GM19240 (cell line): ENCODE data around the gene CBLN3.
"Not testable (repeated sequence)": the region's sequence is repeated elsewhere in the genome, so short reads cannot be mapped to it uniquely, and the experiment has no call there.

Experiments
- DNase-seq: peaks from one replicate; pipeline ENCODE4 v3.0.0; 2011; ENCODE audit warnings: low spot score; ENCODE audit not compliant: insufficient read length

CBLN3 gene

DNA sequence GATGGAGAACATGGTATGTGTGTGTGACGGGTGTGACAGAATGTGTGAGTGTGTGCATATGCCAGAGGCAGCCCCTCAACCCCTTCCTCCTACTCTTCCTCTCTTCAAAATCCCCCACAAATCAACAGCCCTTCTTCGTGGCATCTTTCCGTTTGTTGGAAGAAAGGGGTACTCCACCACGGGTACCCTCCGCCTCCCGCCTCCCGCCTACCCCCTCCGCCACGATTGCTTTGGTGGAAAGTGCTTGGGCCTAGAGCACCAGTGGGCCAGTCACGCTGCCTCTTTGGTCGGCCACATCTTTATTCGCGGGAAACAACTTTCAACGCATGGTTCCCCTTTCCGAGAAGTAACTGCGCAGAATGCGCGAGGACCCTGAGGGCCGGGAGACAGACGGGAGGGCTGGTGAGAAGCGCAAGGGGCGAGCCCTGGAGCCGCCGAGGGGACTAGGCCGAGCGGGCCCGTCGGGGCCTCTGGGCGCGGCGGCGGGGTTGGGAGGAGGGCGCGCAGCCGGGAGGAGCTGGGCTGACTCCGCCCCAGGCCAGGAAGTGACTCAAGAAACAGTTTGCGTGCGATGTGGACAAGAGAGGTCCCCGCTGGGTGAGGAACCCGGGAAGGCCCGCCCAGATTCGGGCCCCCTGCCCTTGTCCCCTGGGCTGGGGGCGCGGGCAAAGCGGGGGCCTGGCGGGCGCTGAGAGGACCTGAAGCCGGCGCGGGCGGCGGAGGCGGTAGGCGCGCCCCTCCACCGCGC lies at the start of gene CBLN3, which contains the start of gene KHNYN:
TSS of gene CBLN3 (minus strand) at position 274 of the 748 bp plus-strand sequence. CDS start 614 bp downstream, outside the sequence.
TSS of gene KHNYN (plus strand) at position 560 of the 748 bp plus-strand sequence. CDS start 777 bp downstream, outside the sequence.
- peak; percentile 90 for DNase-seq

- DNase-seq: no peak
These were observed 45.8 kb upstream of the CBLN3 start for GRCh38 chr14:24475261-24475660.

GRCh38 chr14:24473211-24473610 lies 43.7 kb upstream of the CBLN3 start:
- DNase-seq: no peak

- DNase-seq: not testable (repeated sequence)
These were observed 41.0 kb upstream of the CBLN3 start for GRCh38 chr14:24470450-24470849.

- DNase-seq: no peak
These were observed 36.3 kb upstream of the CBLN3 start for GRCh38 chr14:24465805-24466204.

- DNase-seq: no peak
These were observed 35.9 kb upstream of the CBLN3 start for GRCh38 chr14:24465368-24465767.

DNA sequence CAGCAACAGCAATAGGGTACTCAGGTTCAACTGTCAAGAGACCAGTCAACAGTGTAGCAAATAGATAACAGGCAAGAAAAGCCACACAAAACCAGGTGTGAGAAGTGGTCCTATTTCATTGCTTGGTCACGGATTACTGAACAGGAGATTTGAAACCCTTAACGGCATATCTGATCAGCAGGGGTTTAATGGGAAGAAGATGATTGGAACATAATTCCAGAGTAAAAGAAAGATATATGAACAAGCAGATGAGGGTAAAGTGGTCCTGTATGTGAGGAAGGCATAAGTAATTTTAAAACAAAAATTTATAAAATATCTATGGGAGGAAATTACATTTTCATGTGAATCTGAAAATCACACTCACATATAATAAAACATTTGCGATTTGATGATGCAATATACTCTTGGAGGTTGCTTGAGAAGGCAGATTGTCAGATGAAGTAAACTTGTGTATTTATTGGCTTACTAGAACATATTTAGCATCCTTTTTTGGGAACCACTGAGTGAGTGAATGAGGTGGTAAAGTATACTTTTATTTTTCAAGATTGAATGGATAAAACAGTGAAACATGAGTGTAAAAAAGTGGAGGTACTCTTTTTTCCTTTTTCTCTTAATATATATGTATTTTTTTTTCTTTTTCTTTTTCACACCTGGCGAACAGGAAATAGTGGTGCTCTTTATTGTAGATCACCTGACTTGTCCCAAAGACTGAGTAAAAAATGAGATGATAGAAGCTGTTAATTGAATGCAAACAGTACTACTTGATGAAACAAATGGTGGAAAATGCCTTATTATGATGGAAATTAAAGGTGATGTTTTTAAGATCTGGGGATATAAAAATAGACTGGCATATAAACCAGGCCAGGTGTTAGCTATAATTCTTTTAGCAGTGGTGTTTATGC lies 34.7 kb upstream of the CBLN3 start:
- DNase-seq: no peak

- DNase-seq: no peak
These were observed 33.8 kb upstream of the CBLN3 start for GRCh38 chr14:24463017-24463883.

DNA sequence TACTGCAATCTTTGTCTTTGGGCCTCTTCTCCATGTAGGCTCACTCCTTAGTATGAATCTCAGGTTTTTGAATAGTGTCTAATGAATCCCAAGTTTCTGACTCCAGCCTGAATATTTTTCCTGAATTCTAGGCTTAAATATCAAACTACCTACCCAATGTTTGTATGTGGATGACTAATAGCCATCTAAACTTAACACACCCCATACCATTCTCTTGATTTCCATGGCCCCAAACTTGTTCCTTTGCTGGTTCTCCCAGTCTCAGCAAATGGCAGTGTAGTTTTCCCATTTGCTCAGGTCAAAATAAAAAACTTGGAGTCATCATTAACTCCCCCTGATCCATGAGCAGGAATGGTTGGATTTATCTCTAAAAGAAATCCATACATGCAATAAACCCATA lies 31.9 kb upstream of the CBLN3 start:
- no peak for DNase-seq

DNA sequence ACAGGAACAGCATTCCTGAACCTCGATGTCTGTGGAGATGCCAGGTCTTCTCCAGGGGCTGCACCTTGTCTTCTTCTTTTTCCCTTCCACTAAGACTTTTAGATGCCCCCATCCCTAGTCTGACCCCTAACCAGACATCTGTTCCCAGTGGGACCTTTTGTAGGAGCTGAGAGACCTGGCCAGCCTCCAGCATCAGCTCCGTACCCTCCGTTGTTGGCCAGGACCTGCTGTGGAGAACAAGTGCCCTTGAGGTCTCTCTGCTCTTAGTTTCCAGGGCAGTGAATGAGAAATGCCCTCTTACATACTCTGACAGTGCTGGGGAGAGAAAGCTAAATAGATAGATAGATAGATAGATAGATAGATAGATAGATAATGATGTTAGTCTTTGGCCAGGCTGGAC lies 29.9 kb upstream of the CBLN3 start:
- no peak for DNase-seq

DNA sequence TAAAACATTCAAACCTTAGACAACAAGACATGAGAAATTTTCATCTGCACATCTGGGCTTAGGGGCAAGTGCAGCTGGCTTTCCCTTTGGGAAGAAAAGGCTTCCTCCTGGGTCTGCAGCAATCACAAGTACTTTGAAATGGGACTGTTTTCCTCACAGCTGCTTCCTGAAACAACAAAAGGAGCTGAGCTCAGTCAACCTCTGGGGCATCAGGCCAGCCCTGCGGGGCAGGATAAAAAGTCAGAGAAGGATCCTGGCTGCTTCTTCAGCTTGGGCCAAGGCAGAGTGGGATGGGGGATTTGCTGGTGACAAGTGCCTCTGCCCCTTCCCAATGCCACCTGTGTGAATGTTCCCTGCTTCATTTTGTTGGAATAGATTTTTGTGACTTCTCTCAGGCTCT lies 29.3 kb upstream of the CBLN3 start:
- no peak for DNase-seq

- no peak for DNase-seq
These were observed 27.5 kb upstream of the CBLN3 start for GRCh38 chr14:24456980-24457379.

GRCh38 chr14:24450828-24451227 lies 21.4 kb upstream of the CBLN3 start:
- not testable (repeated sequence) for DNase-seq

DNA sequence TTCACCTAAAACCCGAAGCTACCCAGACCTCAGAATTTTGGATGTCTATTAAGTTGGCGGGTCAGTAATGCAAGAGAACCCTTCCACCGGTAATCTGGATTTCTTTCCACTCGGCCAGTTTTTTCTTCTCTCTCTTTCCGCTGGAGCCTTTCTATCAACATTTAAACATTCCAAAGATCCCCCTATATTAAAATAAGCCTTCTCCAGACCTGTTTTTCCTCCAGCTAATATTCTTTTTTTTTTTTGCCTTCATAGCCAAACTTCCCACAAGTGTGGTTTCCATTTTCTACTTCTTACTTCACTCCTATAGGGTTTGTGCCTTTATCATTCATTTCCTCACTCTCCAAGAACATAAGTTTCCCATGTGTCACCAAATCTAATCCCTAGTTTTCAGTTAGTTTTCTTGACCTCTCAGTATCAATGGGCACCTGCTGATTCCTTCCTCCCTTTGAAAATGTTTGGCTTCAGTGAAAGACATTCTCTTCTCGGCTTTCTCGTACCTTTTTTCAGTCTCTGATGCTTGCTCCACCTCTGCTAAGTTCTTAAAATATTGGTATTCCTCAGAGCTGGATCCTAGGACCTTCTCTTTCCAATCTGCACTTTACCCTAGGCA lies 13.7 kb upstream of the CBLN3 start:
- DNase-seq: no peak

- peak; percentile 86 for DNase-seq
These were observed 13.0 kb upstream of the CBLN3 start, which contains the start of gene SDR39U1 for GRCh38 chr14:24442240-24443052. Gene SDR39U1, minus strand, starts transcription at chr14:24442776. Its CDS starts 7 bp downstream, at chr14:24442769.

DNA sequence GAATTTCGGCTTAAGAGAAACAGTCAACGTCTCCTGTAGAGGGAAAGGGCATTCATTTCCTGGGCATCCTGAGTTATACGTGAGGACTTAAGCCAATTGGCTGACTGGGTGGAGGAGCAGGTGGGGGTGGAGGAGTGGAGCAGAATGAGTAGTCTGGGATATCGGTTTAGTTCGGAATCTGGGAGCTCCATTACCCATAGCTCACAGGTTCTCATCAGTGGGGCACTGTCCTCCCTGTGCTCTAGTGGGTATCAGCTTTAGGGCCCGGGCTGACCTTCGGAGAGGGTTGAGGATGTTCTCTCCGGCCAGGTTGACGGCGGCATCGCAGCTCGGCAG lies 12.4 kb upstream of the CBLN3 start:
- no peak for DNase-seq

DNA sequence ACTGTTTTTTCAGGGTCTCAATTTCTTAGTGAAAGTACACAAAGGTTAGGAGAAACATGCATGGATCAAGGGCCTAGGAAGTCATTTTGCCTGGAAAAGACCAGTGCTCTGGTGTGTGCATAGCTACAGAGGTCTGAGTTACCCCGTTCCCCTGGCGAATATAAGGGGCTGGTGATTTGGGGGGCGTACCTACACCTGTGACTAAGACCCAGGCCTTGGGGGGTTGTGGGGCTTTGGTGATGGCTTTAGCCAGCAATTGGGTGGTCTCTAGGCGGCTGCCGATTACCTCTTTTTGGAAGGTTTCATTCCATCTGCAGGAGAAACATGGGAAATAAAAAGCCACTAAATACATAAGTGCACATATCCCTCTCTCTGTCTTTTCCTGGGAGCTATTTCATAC lies 12.0 kb upstream of the CBLN3 start:
- DNase-seq: no peak

- no peak for DNase-seq
These were observed 11.3 kb upstream of the CBLN3 start for GRCh38 chr14:24440606-24441399.
